Measurements from ENCODE around the gene PRPF18.

The PRPF18 gene

GRCh38 chr10:13669182-13669855, 82.6 kb downstream of the PRPF18 start:
- DNase-seq (ENCODE audit: low read depth) = no peak

DNA sequence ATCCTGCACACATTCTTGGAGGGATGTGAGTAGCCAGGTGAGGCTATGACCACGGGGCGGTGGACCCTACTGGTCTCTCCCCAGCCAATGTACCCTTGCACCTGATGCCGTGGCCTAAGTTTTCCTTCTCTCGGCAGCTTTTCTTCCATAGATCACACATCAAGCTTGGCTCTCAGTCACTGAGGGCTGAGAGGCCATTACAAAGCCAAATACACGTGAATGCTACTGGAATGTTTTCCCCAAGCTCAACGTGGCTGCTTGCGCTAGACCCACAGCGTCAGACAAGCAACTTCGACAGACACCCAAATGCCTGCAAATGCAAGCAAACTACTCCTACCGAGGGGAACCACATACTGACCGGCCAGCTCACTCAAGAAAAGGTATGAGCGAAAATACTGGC, 83.1 kb downstream of the PRPF18 start:
- no peak for DNase-seq (ENCODE audit: low read depth)

DNA sequence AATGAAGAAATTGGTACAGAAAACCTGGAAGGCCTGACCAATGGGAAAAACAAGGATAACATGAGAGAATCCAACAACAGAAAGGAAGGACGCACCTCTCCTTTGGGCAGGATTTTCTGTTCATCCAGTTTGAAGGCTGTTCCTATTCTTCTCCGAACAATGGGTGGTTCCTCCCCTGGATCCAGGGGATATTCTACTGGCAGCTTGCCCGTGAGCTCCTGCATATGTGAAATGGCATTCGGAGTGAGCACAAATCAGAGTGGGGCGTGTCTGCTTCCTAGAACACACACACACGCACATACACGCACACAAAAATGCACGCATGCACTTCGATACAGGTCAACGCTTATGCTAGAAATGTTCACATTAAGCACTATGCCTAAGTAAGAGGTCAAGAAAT, 83.5 kb downstream of the PRPF18 start:
- no peak for DNase-seq (ENCODE audit: low read depth)

GRCh38 chr10:13671904-13672303, 85.1 kb downstream of the PRPF18 start:
- no peak for DNase-seq (ENCODE audit: low read depth)

- DNase-seq (ENCODE audit: low read depth) = no peak
Observed at GRCh38 chr10:13672548-13672947, 85.8 kb downstream of the PRPF18 start.

GRCh38 chr10:13673156-13673555, 86.4 kb downstream of the PRPF18 start:
- no peak for DNase-seq (ENCODE audit: low read depth)

GRCh38 chr10:13674645-13675588, 88.2 kb downstream of the PRPF18 start:
- no peak for DNase-seq (ENCODE audit: low read depth)

- no peak for DNase-seq (ENCODE audit: low read depth)
Observed at GRCh38 chr10:13678101-13678843, 91.5 kb downstream of the PRPF18 start.
